WTC11 (cell line): Measurements from ENCODE around the gene WASF3. TPM values are rescaled to one million over a fixed set of nuclear protein-coding genes. Genes with fewer than 3 reads are reported as not detected.
A peak's percentile ranks its signal among the peaks of the same experiment; 100 is the strongest.

Experiments
- ATAC-seq: fragments of 200-7000 bp; cut with Tn5 transposase; 2 replicates; pipeline ENCODE4 v1.10.0; 2021; ENCODE audit warnings: mild to moderate bottlenecking, moderate library complexity
- CTCF ChIA-PET: fragments of 300-600 bp; sonication (Branson Sonifier 250); formaldehyde crosslinking; loops from one replicate; lab custom pipeline; 2021; ENCODE audit warnings: antibody characterized with exemption; lab: Charles Lee
- POLR2A ChIA-PET: fragments of 350-600 bp; sonication (Branson Sonifier 250); formaldehyde crosslinking; loops from one replicate; lab custom pipeline; 2021; ENCODE audit warnings: antibody characterized with exemption; lab: Charles Lee
- DNase-seq: peaks from one replicate; pipeline ENCODE4 v3.0.0; 2021; ENCODE audit warnings: low spot score
- H3K27ac Mint-ChIP-seq: 2 replicates; pipeline ENCODE4 v1.8.0; 2021; ENCODE audit warnings: mixed read lengths
- H3K27me3 Mint-ChIP-seq: 2 replicates; pipeline ENCODE4 v1.8.0; 2021; ENCODE audit warnings: low read depth, mild to moderate bottlenecking, moderate library complexity, mixed read lengths
- H3K36me3 Mint-ChIP-seq: 2 replicates; pipeline ENCODE4 v1.8.0; 2021; ENCODE audit warnings: mixed read lengths
- H3K4me1 Mint-ChIP-seq: 2 replicates; pipeline ENCODE4 v1.8.0; 2022; ENCODE audit warnings: mixed read lengths
- H3K4me3 Mint-ChIP-seq: 2 replicates; pipeline ENCODE4 v1.8.0; 2021; ENCODE audit warnings: mild to moderate bottlenecking, moderate library complexity, mixed read lengths
- H3K9me3 Mint-ChIP-seq: 2 replicates; pipeline ENCODE4 v1.8.0; 2021; ENCODE audit warnings: mixed read lengths
- AR ChIP-seq: fragments of 250-450 bp; sonication (Bioruptor Pico); IDR thresholded peaks from 2 replicates; pipeline ENCODE4 v1.9.0; 2021; ENCODE audit warnings: mild to moderate bottlenecking
- E2F5 ChIP-seq: sonication (generic); formaldehyde crosslinking; IDR thresholded peaks from 2 replicates; pipeline ENCODE4 v1.8.1; 2022; ENCODE audit warnings: mild to moderate bottlenecking, moderate library complexity, missing genetic modification reagents
- FOXK1 ChIP-seq: sonication (generic); formaldehyde crosslinking; IDR thresholded peaks from 2 replicates; pipeline ENCODE4 v1.8.0; 2022; ENCODE audit warnings: mild to moderate bottlenecking, moderate library complexity, missing genetic modification reagents
- IRF2 ChIP-seq: sonication (generic); formaldehyde crosslinking; IDR thresholded peaks from 2 replicates; pipeline ENCODE4 v1.8.0; 2022; ENCODE audit warnings: low read depth, missing genetic modification reagents, borderline replicate concordance
- MYBL2 ChIP-seq: sonication (generic); formaldehyde crosslinking; IDR thresholded peaks from 2 replicates; pipeline ENCODE4 v1.8.1; 2023; ENCODE audit warnings: mild to moderate bottlenecking, moderate library complexity, missing genetic modification reagents
- NFYB ChIP-seq: sonication (generic); formaldehyde crosslinking; conservative IDR thresholded peaks from 2 replicates; pipeline ENCODE4 v1.8.0; 2022; ENCODE audit warnings: low read depth, missing genetic modification reagents
- NR3C1 ChIP-seq: sonication (generic); formaldehyde crosslinking; conservative IDR thresholded peaks from 2 replicates; pipeline ENCODE4 v1.8.1; 2023; ENCODE audit warnings: low read depth, mild to moderate bottlenecking, missing genetic modification reagents
- PREB ChIP-seq: sonication (generic); formaldehyde crosslinking; IDR thresholded peaks from 2 replicates; pipeline ENCODE4 v1.8.1; 2022; ENCODE audit warnings: mild to moderate bottlenecking, missing genetic modification reagents, moderate library complexity, borderline replicate concordance
- TEAD1 ChIP-seq: sonication (generic); formaldehyde crosslinking; IDR thresholded peaks from 2 replicates; pipeline ENCODE4 v1.8.0; 2022; ENCODE audit warnings: mild to moderate bottlenecking, missing genetic modification reagents
- USF2 ChIP-seq: sonication (generic); formaldehyde crosslinking; IDR thresholded peaks from 2 replicates; pipeline ENCODE4 v1.8.1; 2023; ENCODE audit warnings: mild to moderate bottlenecking, missing genetic modification reagents, moderate library complexity
- ZNF263 ChIP-seq: sonication (generic); formaldehyde crosslinking; IDR thresholded peaks from 2 replicates; pipeline ENCODE4 v1.8.1; 2022; ENCODE audit warnings: low read depth, mild to moderate bottlenecking, moderate library complexity, missing genetic modification reagents
- ZNF416 ChIP-seq: fragments of 250-450 bp; sonication (Bioruptor Pico); IDR thresholded peaks from 2 replicates; pipeline ENCODE4 v1.9.0; 2021; ENCODE audit warnings: mild to moderate bottlenecking, inconsistent platforms
- total RNA-seq: library from RNA; stranded (reverse); gene quantifications from 3 replicates; pipeline ENCODE4 v1.2.3, GENCODE V29; 2021

WASF3 gene
- total RNA-seq, 1 experiment from 2014 or later, result 26.8 TPM

- TF ChIP-seq ZNF263 (CRISPR knock-in tag), result no peak
- no peak for TF ChIP-seq MYBL2 (CRISPR knock-in tag)
- no peak for TF ChIP-seq TEAD1 (CRISPR knock-in tag)
These were observed 14.0 kb downstream of the WASF3 start (continued) for GRCh38 chr13:26571518-26571917.

- TF ChIP-seq ZNF416, result no peak
- no peak for TF ChIP-seq FOXK1 (CRISPR knock-in tag)
- TF ChIP-seq AR (CRISPR knock-in tag), result no peak
- TF ChIP-seq PREB (CRISPR knock-in tag), result no peak
- peaks cover 30% of the 10 kb centered on the region for H3K9me3 Mint-ChIP-seq
- H3K4me1 Mint-ChIP-seq, result no peaks in the 10 kb centered on the region
- ATAC-seq (no peak), DNase-seq (no peak)
- POLR2A ChIA-PET, result no interaction called here
- H3K36me3 Mint-ChIP-seq, result peaks cover 30% of the 10 kb centered on the region
- no peak overlapping the region for H3K4me3 Mint-ChIP-seq
- H3K27me3 Mint-ChIP-seq, result no peaks in the 10 kb centered on the region
- no peak overlapping the region; the same call in 1 of the 2 replicates for H3K27ac Mint-ChIP-seq
- CTCF ChIA-PET, result no interaction called here
These were observed 17.8 kb downstream of the WASF3 start for GRCh38 chr13:26575244-26575643.

- H3K27ac Mint-ChIP-seq, result no peak overlapping the region
- no peak for TF ChIP-seq AR (CRISPR knock-in tag)
- TF ChIP-seq IRF2 (CRISPR knock-in tag), result no peak
- no peak for TF ChIP-seq ZNF263 (CRISPR knock-in tag)
- H3K27me3 Mint-ChIP-seq, result no peaks in the 10 kb centered on the region
- DNase-seq (no peak), ATAC-seq (no peak)
- H3K4me1 Mint-ChIP-seq, result peaks cover 19% of the 10 kb centered on the region
- peaks cover 13% of the 10 kb centered on the region for H3K9me3 Mint-ChIP-seq
- H3K4me3 Mint-ChIP-seq, result no peak overlapping the region
- ChIA-PET POLR2A (no interaction called here), CTCF (interaction anchor here (0.8 to 1.5 kb wide), 3 partner anchors 9 to 50 kb away, joined by 3 to 4 read pairs (median 3); no protein-coding TSS in a partner anchor)
- H3K36me3 Mint-ChIP-seq, result peaks cover 19% of the 10 kb centered on the region
These were observed 22.1 kb downstream of the WASF3 start for GRCh38 chr13:26579580-26579979.

GRCh38 chr13:26583662-26584061, 26.2 kb downstream of the WASF3 start:
- H3K27ac Mint-ChIP-seq, result peak overlapping the region; percentile 85
- DNase-seq (no peak), ATAC-seq (no peak; the same call in 1 of the 2 replicates)
- ChIA-PET CTCF (interaction anchor here (1.1 to 1.2 kb wide), 2 partner anchors 27 to 115 kb away, joined by 3 to 4 read pairs; no protein-coding TSS in a partner anchor), POLR2A (no interaction called here)
- H3K27me3 Mint-ChIP-seq, result no peaks in the 10 kb centered on the region
- peaks cover under 1% of the 10 kb centered on the region for H3K36me3 Mint-ChIP-seq
- peaks cover 30% of the 10 kb centered on the region for H3K4me1 Mint-ChIP-seq
- peaks cover under 1% of the 10 kb centered on the region for H3K9me3 Mint-ChIP-seq
- no peak overlapping the region for H3K4me3 Mint-ChIP-seq
- TF ChIP-seq USF2 (CRISPR knock-in tag), result no peak
- TF ChIP-seq NR3C1 (CRISPR knock-in tag), result no peak
- no peak for TF ChIP-seq NFYB (CRISPR knock-in tag)
- no peak for TF ChIP-seq E2F5 (CRISPR knock-in tag)
- no peak for TF ChIP-seq TEAD1 (CRISPR knock-in tag)
- no peak for TF ChIP-seq ZNF263 (CRISPR knock-in tag)
- no peak for TF ChIP-seq PREB (CRISPR knock-in tag)
- TF ChIP-seq AR (CRISPR knock-in tag), result no peak
